EH (cell line): ENCODE measurements around the gene MYL3.
A peak's percentile ranks its signal among the peaks of the same experiment; 100 is the strongest.

Experiments
- DNase-seq: peaks from one replicate; pipeline ENCODE4 v3.0.0-alpha.2; 2015; ENCODE audit warnings: low read depth

The MYL3 gene

GRCh38 chr3:46849686-46850467 is 13.4 kb downstream of the MYL3 start:
- DNase-seq = no peak

- DNase-seq = no peak
Observed at GRCh38 chr3:46849045-46849631, 14.1 kb downstream of the MYL3 start.

DNA sequence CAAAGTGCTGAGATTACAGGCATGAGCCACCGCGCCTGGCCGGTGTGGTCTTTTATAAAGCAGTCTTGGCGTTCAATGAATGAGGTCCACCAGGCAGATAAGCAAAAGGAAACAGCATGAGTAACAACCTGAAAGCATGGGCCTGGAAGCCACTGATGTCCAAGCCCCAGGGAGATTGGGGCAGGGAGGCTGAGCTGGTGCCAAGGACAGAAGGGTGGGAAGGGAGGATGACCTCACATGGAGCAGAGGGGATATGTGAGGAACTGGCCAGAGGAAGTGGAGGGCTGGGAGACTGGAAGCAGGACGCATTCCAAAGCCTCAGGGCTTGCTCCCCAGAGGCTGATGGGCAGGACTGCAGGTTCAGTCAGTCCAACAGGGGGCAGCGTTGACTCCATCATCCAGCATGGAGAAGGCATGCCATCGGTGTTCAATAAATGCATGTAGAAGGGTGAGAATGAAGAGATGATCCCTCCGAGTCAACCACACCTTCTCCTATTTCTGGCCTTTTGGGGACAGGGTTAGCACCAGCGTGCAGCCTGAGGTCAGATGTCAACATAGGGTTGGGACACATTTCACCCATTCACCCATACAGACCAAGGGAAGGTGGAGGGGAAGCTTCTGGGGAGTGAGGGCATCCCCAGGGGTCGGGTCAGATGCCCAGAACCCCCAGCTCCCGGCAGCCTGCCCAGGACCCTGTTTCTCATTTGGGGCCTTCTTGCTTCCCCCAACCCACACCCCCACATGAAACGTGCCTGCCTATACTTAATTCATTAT is 14.8 kb downstream of the MYL3 start:
- peak; percentile 91 for DNase-seq

GRCh38 chr3:46847744-46848143 is 15.5 kb downstream of the MYL3 start:
- no peak for DNase-seq

DNA sequence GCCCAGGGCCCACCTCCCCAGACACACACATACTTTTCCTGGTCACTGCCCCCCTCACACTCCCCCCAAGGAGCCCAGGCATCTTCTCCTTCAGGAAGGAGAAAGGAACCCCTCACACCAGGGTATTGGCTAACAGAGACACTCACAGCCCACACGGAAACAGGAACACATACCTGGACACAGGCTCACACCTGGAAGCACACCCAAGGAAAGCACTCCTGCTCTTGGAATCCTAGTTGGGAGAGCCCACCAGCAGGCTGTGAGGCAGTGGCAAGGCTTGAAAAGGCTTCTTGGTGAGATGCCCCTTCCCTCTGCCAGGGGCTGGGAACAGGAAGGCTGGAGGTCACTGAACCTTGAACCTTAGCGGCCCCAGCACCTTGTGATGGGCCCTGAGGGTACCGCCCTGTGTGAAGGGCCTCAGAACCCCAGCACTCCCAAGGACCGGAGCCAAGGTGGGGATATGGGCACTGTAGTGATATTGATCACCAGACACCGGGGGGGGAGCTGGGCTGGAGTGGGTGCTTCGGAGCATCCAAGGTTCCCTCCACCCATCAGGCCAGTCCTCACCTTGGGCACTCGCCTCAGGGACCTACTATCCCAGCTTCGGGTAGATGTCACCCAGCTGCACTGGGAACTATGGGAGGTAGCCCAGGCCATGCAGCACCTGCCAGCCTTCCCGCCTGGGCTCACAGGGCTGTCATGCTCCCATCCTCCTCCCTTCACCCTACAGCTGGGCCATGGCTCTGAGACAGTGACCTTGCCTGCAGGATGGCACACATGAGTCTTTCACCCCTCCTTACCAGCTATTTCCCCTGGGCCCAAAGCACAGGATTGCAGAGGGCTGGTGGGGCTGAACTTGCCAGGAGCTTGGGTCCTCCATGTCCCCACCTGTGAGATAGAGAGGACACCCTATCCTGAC is 16.4 kb downstream of the MYL3 start:
- no peak for DNase-seq

GRCh38 chr3:46845860-46846623 is 17.2 kb downstream of the MYL3 start:
- DNase-seq = peak; percentile 80

- DNase-seq = peak; percentile 83
Observed at GRCh38 chr3:46845397-46845859, 17.8 kb downstream of the MYL3 start.

DNA sequence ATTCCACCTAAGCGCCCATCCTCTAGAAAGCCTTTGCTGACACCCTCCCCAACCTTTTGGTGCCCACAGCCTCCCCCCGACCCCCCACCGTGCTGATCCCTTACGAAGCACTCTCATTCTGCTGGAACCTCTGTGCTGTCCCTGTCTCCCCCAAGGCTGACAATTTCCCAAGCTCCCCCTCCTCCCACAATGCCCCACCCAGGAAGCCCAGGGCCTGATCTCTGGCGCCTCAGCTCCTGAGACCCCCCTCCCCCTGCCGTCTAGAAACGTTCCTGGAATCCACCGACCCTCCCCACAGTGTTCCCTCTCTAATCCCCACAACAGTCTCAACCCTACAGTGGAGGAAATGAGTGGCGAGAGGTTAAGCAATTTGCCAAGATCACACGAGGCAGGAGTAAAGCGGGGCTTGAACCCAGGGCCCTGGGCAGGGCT is 18.3 kb downstream of the MYL3 start:
- DNase-seq = no peak

- no peak for DNase-seq
Observed at GRCh38 chr3:46844397-46844796, 18.8 kb downstream of the MYL3 start.

- no peak for DNase-seq
Observed at GRCh38 chr3:46843508-46843907, 19.7 kb downstream of the MYL3 start.

- DNase-seq = no peak
Observed at GRCh38 chr3:46840491-46840890, 22.8 kb downstream of the MYL3 start.

DNA sequence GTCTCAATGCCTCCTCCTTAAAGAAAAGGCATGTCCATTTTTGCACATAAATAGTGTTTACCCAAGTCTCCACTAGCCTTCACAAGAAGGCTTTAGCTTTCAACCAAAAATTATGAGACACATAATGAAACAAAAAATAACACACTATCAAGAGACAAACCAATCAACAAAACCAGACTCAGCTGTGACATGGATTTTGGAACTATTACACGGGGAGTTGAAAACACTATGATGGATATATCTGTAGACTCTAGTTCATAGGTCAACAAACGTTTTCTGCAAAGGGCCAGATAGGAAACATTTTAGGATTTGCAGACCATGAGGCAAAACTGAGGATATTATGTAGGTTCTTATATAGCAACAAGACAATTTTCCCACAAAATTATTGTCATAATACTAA is 24.9 kb downstream of the MYL3 start:
- DNase-seq = no peak

DNA sequence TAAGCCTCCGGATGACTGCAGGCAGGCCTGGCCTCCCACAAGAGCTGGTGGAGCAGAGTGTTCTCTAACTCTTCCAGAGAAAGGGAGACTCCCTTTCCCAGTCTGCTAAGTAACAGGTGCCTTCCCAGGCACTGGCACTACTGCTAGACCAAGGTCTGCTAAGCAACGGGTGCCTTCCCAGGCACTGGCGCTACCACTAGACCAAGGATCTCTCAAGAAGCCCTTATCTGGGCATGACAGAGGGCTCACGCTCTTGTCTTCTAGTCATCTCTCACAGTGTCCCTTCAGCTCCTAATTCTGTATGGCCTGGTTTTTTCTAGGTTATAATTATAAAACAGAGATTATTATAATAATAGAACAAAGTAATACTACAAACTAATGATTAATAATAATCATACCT is 27.8 kb downstream of the MYL3 start:
- no peak for DNase-seq

DNA sequence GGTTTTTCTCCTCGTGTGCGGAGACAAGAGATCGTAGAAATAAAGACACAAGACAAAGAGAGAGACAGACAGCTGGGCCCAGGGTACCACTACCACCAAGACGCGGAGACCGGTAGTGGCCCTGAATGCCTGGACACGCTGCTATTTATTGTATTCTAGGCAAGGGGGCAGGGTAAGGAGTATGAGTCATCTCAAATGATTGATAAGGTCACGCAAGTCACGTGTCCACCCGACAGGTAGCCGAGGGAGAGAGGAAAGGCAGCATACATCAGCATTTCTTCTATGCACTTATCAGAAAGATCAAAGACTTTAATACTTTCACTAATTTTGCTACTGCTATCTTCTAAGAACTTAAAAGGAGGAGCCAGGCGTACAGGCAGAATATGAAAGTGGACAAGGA is 28.2 kb downstream of the MYL3 start:
- no peak for DNase-seq

GRCh38 chr3:46833346-46834300 is 29.6 kb downstream of the MYL3 start:
- DNase-seq = no peak

- no peak for DNase-seq
Observed at GRCh38 chr3:46831841-46832240, 31.4 kb downstream of the MYL3 start.

- no peak for DNase-seq
Observed at GRCh38 chr3:46831316-46831715, 31.9 kb downstream of the MYL3 start.

- DNase-seq = no peak
Observed at GRCh38 chr3:46830801-46831200, 32.4 kb downstream of the MYL3 start.

DNA sequence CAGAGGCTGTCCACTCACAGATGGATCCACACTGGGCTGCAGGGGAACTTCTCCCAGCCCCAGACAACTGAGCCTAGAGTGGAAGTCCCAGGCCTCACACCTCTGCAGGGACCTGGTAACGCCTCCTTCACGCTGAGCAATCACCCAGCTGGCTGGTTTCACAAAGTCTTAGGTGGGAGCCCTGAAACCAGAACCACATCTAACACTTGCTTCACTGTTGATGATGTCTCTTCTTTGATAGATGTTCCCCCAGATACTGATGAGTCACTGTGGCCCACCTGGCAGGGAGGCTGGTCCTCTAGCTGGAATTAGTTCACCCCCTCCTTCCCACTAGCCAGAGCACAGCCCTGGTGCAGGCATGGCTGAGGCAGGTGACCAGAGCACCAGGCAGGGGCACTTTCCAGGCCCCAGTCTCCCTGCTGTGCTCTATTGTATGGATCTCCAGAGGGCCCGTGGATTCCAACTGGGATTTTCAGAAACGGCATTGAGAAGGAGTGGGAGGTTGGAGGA is 33.5 kb downstream of the MYL3 start:
- no peak for DNase-seq

DNA sequence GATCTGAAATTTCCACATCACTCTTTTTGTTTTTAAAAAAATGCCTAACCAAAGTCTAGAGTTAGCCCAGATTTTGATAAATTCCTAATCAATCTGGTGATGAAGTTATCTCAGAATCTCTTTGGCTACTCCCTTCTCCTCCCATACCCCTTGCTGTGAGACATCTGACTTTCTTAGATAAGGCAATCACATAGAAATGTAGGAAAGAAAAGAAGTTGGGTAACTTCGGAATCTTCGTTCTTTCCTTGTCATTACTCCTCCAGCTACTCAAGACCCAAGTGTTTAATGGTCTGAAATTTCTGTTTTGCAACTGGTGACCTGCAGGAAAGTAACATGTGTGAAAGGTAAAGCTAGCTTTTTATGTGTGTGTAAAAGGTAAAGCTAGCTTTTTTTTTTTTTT is 37.8 kb downstream of the MYL3 start:
- DNase-seq = no peak
